DOHH2 (cell line): ENCODE data around the gene FHOD1.

ENCODE experiments used
- H3F3A ChIP-seq: fragments of 200-600 bp; sonication (generic), shearing (Covaris generic); 2 replicates; pipeline ENCODE4 v1.6.0; 2016; ENCODE audit warnings: antibody characterized with exemption, mild to moderate bottlenecking; ENCODE audit not compliant: control insufficient read depth, insufficient read depth
- H3K27ac ChIP-seq: fragments of 200-600 bp; sonication (generic); 2 replicates; pipeline ENCODE4 v1.5.1; 2014; ENCODE audit warnings: low read depth, mild to moderate bottlenecking, low read length, moderate library complexity
- H3K27me3 ChIP-seq: fragments of 200-600 bp; sonication (generic); 2 replicates; pipeline ENCODE4 v1.6.1; 2014; ENCODE audit warnings: mild to moderate bottlenecking, low read length, mixed read lengths; ENCODE audit not compliant: control insufficient read depth
- H3K36me3 ChIP-seq: fragments of 200-600 bp; sonication (generic); 2 replicates; pipeline ENCODE4 v1.6.1; 2014; ENCODE audit warnings: mild to moderate bottlenecking, low read length, moderate library complexity, mixed read lengths; ENCODE audit not compliant: control insufficient read depth
- H3K4me1 ChIP-seq: fragments of 200-600 bp; sonication (generic); 2 replicates; pipeline ENCODE4 v1.6.1; 2014; ENCODE audit warnings: mild to moderate bottlenecking, low read length, mixed read lengths; ENCODE audit not compliant: control insufficient read depth
- H3K4me2 ChIP-seq: fragments of 200-600 bp; sonication (generic); 2 replicates; pipeline ENCODE4 v1.6.0; 2014; ENCODE audit warnings: mild to moderate bottlenecking, low read length, moderate library complexity
- H3K4me3 ChIP-seq: fragments of 200-600 bp; sonication (generic); 2 replicates; pipeline ENCODE4 v1.5.1; 2014; ENCODE audit warnings: mild to moderate bottlenecking, low read length, mixed read lengths
- H3K79me2 ChIP-seq: fragments of 200-600 bp; sonication (generic); 2 replicates; pipeline ENCODE4 v1.6.1; 2014; ENCODE audit warnings: mild to moderate bottlenecking, low read length, mixed read lengths; ENCODE audit not compliant: control insufficient read depth
- H3K9me2 ChIP-seq: fragments of 200-600 bp; sonication (generic); replicated peaks from 2 replicates; pipeline ENCODE4 v1.6.1; 2014; ENCODE audit warnings: mild to moderate bottlenecking, low read length, mixed read lengths; ENCODE audit not compliant: control insufficient read depth
- H3K9me3 ChIP-seq: fragments of 200-600 bp; sonication (generic); 2 replicates; pipeline ENCODE4 v1.6.1; 2014; ENCODE audit warnings: antibody characterized with exemption, low read length, mixed read lengths; ENCODE audit not compliant: control insufficient read depth, insufficient read depth
- H4K20me1 ChIP-seq: fragments of 200-600 bp; sonication (generic); 2 replicates; pipeline ENCODE4 v1.6.0; 2014; ENCODE audit warnings: low read depth, mild to moderate bottlenecking, antibody characterized with exemption, low read length, moderate library complexity; ENCODE audit not compliant: control insufficient read depth, insufficient read depth
- CTCF ChIP-seq: fragments of 200-600 bp; sonication (generic); IDR thresholded peaks from one replicate; pipeline ENCODE4 v1.5.1; 2014; ENCODE audit warnings: antibody characterized with exemption, mild to moderate bottlenecking, low read depth, low read length; ENCODE audit not compliant: poor library complexity, severe bottlenecking
- EZH2phosphoT487 ChIP-seq: fragments of 200-600 bp; sonication (generic); IDR thresholded peaks from 2 replicates; pipeline ENCODE4 v1.6.1; 2017; ENCODE audit warnings: borderline replicate concordance, mild to moderate bottlenecking, antibody characterized with exemption, low read length, moderate library complexity, mixed read lengths

Gene FHOD1

GRCh38 chr16:67259705-67260104 is 12.4 kb upstream of the FHOD1 start:
- no peak overlapping the region for H3K27ac ChIP-seq
- H4K20me1 ChIP-seq: no peaks in the 10 kb centered on the region
- no peak overlapping the region for H3K4me2 ChIP-seq
- H3K79me2 ChIP-seq: no peaks in the 10 kb centered on the region
- peaks cover 23% of the 10 kb centered on the region for H3K27me3 ChIP-seq
- H3F3A ChIP-seq: no peaks in the 10 kb centered on the region
- TF ChIP-seq CTCF (no peak), EZH2phosphoT487 (no peak)
- H3K4me1 ChIP-seq: no peaks in the 10 kb centered on the region
- H3K36me3 ChIP-seq: no peaks in the 10 kb centered on the region
- no peak overlapping the region for H3K4me3 ChIP-seq
- no peaks in the 10 kb centered on the region for H3K9me2 ChIP-seq
- no peaks in the 10 kb centered on the region for H3K9me3 ChIP-seq

GRCh38 chr16:67258161-67258835 is 11.0 kb upstream of the FHOD1 start:
- Histone ChIP-seq H3K4me2 (no peak overlapping the region), H3K27me3 (peaks cover 11% of the 10 kb centered on the region), H3K9me3 (no peaks in the 10 kb centered on the region), H3K9me2 (no peaks in the 10 kb centered on the region), H3K79me2 (no peaks in the 10 kb centered on the region), H3K36me3 (no peaks in the 10 kb centered on the region), H3K27ac (no peak overlapping the region), H3K4me3 (no peak overlapping the region), H3K4me1 (no peaks in the 10 kb centered on the region), H3F3A (no peaks in the 10 kb centered on the region), H4K20me1 (no peaks in the 10 kb centered on the region)
- TF ChIP-seq CTCF (no peak), EZH2phosphoT487 (no peak)

- Histone ChIP-seq H3K27ac (no peak overlapping the region), H4K20me1 (no peaks in the 10 kb centered on the region), H3K4me3 (no peak overlapping the region), H3F3A (no peaks in the 10 kb centered on the region), H3K36me3 (no peaks in the 10 kb centered on the region), H3K9me2 (no peaks in the 10 kb centered on the region), H3K79me2 (no peaks in the 10 kb centered on the region), H3K4me2 (no peak overlapping the region), H3K27me3 (peaks cover 5% of the 10 kb centered on the region), H3K9me3 (no peaks in the 10 kb centered on the region), H3K4me1 (no peaks in the 10 kb centered on the region)
- TF ChIP-seq CTCF (no peak), EZH2phosphoT487 (no peak)
Observed at GRCh38 chr16:67257486-67258160, 10.3 kb upstream of the FHOD1 start.
